ENCODE results near the gene ABTB2.

ABTB2 gene

DNA sequence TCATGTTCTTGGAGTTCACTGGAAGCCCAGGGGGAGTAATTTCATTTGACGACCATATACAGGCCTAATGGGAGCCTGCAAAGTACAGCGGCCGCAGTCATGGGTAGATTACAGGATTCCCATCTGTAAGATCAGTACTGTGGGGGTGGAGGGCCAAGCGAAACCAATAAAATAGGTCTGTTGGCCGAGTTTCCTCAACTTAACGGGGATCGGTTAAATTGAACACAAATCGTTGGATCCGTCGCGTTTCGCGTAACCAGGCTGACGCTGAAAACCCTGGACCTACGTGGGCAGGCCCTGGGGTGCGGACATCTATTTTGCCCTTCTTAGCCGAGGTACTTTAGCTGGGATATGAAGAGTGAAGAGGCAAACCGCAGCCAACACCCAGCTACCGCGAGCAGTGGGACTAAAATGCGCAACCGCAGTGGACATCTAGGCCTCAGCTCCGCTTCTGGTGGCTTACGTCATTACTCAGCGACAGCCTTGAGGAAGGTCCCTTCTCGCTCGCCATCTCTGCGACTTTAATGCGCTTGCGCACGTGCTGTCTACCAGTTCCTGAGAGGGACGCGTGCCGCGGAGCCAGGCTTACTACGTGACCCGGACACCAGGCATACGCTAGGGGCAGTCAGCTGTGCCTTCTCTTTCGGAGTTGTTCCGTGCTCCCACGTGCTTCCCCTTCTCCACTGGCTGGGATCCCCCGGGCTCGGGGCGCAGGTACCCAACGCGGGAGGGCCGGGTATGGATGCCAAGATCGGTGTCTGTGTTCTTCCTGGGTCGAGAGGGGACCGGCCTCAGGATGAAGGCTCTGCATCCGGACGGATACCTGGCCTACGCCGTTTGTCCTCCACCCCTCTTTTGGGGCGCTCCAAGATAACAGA is 252.5 kb downstream of the ABTB2 start, which contains the start of gene NAT10:
NAT10 (plus strand) TSS at position 551 of the 878 bp plus-strand sequence. CDS start 2,597 bp downstream, outside the sequence.
- DNase-seq (ENCODE audit: low read depth in 2 of 2) = peak; percentile 95 to 96

DNA sequence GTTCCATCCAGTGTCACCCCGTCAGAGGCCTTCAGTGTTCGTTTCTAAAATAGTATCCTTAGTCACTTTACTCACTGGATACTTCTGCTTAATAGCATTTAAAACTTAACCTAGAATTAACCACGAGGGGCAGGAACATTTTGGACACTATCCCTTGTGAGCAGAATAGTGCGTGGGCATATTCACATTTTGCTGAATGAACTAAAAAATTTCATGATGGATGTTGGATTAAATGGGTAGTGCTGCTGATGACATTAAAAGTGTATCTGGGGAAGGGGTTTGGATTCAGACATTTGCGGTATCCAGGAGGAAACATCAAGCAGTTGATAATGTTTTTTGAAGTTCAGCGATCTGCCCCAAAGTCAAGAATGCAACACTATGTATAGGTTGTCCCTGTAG is 253.1 kb downstream of the ABTB2 start:
- DNase-seq (ENCODE audit: low read depth in 2 of 2) = no peak

Measured in stimulated activated CD4-positive, alpha-beta T cell treated with anti-CD3 and anti-CD28 coated beads, Interleukin-12 subunit alpha, Interleukin-12 subunit beta, amount 100 ng/mL, for 24 hours (primary cell).